GM19438 (cell line): Measurements from ENCODE around the gene VASH2.
"Not testable (repeated sequence)": the region's sequence is repeated elsewhere in the genome, so short reads cannot be mapped to it uniquely, and the experiment has no call there.

Experiments
- ATAC-seq: cut with Tn5 transposase; IDR thresholded peaks from one replicate; pipeline ENCODE4 v1.9.1; 2021; ENCODE audit warnings: low read depth; ENCODE audit not compliant: unreplicated experiment

Gene VASH2

DNA sequence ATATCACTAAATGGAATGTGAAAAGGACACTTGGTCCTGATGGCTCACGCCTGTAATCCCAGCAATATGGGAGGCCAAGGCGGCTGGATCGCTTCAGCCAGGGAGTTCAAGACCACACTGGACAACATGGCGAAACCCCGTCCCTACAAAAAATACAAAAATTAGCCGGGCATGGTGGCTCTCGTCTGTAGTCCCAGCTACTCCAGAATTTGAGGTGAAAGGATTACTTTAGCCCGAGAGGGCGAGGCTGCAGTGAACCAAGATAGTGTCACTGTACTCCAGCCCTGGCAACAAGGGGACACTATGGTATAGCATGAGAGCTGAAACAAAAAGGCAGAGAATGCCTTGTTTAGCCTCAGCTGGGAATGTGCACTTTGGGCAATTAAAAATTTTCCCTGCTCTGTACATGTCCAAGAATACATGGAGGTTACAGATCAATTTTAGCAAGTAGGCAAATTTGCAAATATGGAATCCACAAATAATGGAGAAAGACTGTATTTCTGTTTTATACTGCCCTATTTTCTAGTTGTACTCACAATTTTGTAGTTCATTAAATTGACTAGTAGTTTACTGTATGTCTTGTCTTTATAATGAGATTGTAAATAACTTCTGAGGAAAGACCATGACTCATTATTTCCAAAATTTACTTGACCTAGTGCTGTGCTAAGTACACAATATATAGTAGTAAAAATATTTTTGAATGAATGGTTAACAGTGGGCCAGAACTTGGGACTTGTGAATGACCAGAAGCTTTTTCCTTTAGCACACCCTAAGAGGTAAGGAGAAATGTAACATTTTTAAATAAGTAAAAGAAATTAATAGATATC lies 67.3 kb downstream of the VASH2 start:
- no peak for ATAC-seq

DNA sequence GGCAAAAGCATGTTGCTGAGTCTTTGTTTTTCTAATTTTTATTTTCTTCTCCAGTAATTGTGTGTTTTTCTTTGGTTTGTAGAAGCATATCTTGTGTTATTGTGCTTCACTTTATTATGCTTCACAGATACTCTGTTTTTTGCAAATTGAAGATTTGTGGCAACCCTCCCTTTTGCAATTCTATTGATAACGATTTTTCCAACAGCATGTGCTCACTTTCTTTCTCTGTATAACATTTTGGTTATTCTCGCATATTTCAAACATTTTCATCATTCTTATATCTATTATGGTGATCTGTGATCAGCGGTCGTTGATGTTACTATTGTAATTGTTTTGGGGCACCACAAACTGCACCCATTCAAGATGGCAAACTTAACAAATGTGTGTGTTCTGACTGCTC lies 69.1 kb downstream of the VASH2 start:
- ATAC-seq = no peak

DNA sequence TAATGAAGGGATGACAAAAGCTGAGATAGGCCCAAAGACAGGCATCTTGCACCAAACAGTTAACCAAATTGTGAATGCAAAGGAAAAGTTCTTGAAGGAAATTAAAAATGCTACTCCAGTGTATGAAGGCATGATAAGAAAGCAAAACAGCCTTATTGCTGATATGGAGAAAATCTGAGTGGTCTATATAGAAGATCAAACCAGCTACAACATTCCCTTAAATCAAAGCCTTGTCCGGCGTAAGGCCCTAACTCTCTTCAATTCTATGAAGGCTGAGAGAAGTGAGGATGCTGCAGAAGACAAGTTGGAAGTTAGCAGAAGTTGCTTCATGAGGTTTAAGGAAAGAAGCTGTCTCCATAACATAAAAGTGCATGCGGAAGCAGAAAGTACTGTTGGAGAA lies 69.7 kb downstream of the VASH2 start:
- ATAC-seq = no peak

DNA sequence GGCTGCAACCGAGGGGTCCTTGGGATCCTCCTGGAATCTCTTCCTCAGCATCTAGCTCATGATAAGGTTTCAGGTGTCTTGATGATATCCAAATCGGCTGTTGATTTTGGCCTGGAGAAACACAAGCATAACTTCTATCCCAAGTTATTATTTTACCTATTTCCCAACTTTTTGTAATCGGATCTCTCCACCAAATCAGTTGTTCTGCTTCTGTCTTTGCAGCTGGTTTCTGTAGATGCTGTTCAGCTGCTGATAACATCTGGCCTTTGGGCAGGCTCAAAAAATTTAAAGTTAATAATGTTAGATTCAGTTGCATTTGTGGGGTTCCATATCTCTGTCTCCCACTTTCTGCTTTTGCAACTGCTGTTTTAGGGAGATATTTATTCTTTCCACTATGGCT lies 76.7 kb downstream of the VASH2 start:
- ATAC-seq = not testable (repeated sequence)

DNA sequence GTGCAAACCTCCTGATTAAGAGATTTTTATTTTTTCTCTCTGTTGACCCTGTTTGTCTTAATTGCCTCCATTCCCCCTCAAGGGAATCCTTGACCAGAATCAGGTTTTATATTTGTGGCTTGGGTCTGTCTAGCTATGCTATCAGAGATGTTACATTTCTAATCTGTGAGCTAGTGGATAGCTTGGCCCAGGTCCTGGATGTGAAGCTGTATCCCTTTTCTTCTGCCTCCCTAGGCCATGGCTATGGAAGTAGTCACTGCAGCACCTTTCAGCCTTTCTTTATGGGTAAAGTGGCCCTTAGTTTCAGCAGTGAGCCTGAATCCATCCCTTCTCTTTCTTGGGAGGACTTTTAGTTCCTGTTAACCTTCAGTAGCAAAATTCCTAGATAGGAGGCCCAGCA lies 82.3 kb downstream of the VASH2 start:
- no peak for ATAC-seq

DNA sequence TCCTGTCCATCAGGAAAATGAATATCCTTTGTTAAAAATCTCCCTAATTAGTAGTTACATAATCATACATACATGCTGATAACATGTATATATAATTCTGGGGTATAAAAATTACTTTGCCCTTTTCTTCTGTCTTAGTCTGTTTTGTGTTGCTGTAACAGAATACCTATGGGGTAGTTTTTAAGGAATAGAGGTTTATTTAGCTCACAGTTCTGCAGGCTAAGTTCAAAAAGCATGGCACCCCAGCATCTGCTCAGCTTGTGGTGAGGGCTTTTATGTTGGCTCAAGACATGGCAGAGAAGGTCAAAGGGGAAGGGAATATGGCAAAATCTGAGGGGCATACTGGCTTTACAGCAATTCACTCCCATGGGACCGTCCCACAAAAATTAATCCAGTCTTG lies 84.4 kb downstream of the VASH2 start:
- no peak for ATAC-seq

DNA sequence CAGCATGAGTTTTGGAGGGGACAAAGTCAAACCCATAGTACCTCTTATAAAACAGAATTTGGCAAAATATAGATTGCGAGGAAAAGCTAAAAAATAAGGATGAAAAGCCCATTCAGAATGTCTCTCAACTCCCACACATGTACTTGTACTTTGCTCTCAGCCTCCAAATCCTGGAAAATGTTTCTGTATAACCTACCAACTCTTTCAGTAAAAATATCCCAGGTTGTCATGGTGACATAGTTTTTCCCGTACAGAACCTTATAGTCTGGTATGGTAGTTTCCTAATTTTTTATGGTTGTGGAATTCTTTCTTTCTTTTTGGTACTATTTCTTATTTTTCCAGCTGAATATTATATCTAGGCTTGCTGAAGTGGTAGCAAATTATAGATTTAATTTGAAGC lies 85.2 kb downstream of the VASH2 start:
- ATAC-seq = no peak
